SU-DHL-6 (cell line): Measurements from ENCODE around the gene APBA3.

ENCODE experiments used
- H2AFZ ChIP-seq: fragments of 200-600 bp; sonication (generic); 2 replicates; pipeline ENCODE4 v1.6.1; 2014; ENCODE audit warnings: low read depth, mild to moderate bottlenecking, moderate library complexity, mixed read lengths, antibody characterized with exemption, low read length; ENCODE audit not compliant: severe bottlenecking
- H3F3A ChIP-seq: fragments of 200-600 bp; shearing (Covaris generic); 2 replicates; pipeline ENCODE4 v1.6.0; 2016; ENCODE audit warnings: antibody characterized with exemption, mild to moderate bottlenecking; ENCODE audit not compliant: insufficient read depth
- H3K27ac ChIP-seq: fragments of 200-600 bp; sonication (generic); 2 replicates; pipeline ENCODE4 v1.5.1; 2016; ENCODE audit warnings: low read depth, mild to moderate bottlenecking, low read length, moderate library complexity, mixed read lengths
- H3K27me3 ChIP-seq: fragments of 200-600 bp; sonication (generic), shearing (Covaris generic); 2 replicates; pipeline ENCODE4 v1.6.0; 2014; ENCODE audit warnings: mild to moderate bottlenecking, low read length
- H3K36me3 ChIP-seq: fragments of 200-600 bp; sonication (generic); 2 replicates; pipeline ENCODE4 v1.6.1; 2014; ENCODE audit warnings: mild to moderate bottlenecking, low read length, mixed read lengths
- H3K4me2 ChIP-seq: fragments of 300-600, 200-600 bp; shearing (Covaris generic), sonication (generic); 2 replicates; pipeline ENCODE4 v1.6.0; 2014; ENCODE audit warnings: low read length, low read depth, mild to moderate bottlenecking; ENCODE audit not compliant: poor library complexity, severe bottlenecking
- H3K4me3 ChIP-seq: fragments of 200-600 bp; sonication (generic); 2 replicates; pipeline ENCODE4 v1.5.1; 2014; ENCODE audit warnings: antibody characterized with exemption, low read length, mild to moderate bottlenecking, mixed read lengths; ENCODE audit not compliant: insufficient read depth, poor library complexity, severe bottlenecking
- H3K79me2 ChIP-seq: fragments of 200-600 bp; sonication (generic); 2 replicates; pipeline ENCODE4 v1.6.1; 2014; ENCODE audit warnings: mild to moderate bottlenecking, low read length, moderate library complexity; ENCODE audit not compliant: insufficient read depth
- H3K9ac ChIP-seq: fragments of 200-600 bp; sonication (generic); 2 replicates; pipeline ENCODE4 v1.7.0; 2014; ENCODE audit warnings: mild to moderate bottlenecking, low read length
- H3K9me2 ChIP-seq: fragments of 200-600 bp; sonication (generic); replicated peaks from 2 replicates; pipeline ENCODE4 v1.6.1; 2014; ENCODE audit warnings: low read length; ENCODE audit not compliant: insufficient read depth
- H3K9me3 ChIP-seq: fragments of 200-600 bp; sonication (generic); 2 replicates; pipeline ENCODE4 v1.6.1; 2014; ENCODE audit warnings: low read length, mixed read lengths; ENCODE audit not compliant: insufficient read depth
- H4K20me1 ChIP-seq: fragments of 200-600 bp; sonication (generic); 2 replicates; pipeline ENCODE4 v1.6.1; 2014; ENCODE audit warnings: low read depth, mild to moderate bottlenecking, antibody characterized with exemption, low read length, moderate library complexity, mixed read lengths
- EZH2phosphoT487 ChIP-seq: fragments of 200-600 bp; sonication (generic), shearing (Covaris generic); conservative IDR thresholded peaks from 2 replicates; pipeline ENCODE4 v1.6.1; 2018; ENCODE audit warnings: mild to moderate bottlenecking, antibody characterized with exemption, low read length, moderate library complexity, mixed read lengths
- TF ChIP-seq, protein P1 (sequence below): fragments of 200-600 bp; sonication (generic); IDR thresholded peaks from one replicate; pipeline ENCODE4 v1.5.1; 2017; ENCODE audit warnings: antibody characterized with exemption, mild to moderate bottlenecking, low read length, moderate library complexity; ENCODE audit not compliant: insufficient read depth, poor library complexity, severe bottlenecking

Gene APBA3

DNA sequence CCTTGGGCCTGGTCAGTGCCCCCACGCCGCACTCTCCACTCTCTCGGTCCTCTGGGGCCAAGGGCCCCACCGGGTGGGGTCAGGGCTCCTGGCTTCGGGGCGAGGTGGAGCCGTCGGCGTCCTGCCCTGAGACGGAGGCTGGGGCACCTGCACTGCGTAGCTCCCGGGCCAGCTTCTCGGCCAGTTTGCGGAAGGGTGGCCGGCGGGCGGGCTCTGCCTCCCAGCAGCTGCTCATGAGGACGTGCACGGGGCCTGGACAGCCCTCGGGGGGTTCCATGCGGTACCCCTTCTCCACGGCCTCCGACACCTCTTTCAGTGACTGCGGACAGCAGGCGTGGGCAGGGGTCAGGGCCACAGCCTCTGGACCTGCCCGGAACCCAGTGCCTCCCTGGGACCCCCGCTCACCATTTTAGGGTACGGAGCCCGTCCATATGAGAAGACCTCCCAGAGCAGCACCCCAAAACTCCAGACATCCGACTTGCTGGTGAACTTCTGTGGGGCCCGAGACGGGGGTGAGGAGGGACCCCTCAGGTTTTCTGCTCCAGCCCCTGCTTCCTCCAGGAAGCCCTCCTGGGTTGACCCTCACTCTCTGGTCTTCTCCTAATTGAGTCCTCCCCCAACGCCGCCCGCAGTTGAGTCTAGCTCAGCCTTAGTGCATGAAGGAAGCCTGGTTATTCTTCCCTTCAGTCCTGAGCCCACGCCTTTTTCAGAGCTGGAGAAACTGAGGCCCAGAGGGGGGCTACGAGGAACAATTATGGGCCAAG lies 16.8 kb upstream of the APBA3 start:
- Histone ChIP-seq H3K36me3 (no peaks in the 10 kb centered on the region), H3K9me3 (peaks cover 11% of the 10 kb centered on the region; the same call in 1 of the 2 replicates), H3K9me2 (no peaks in the 10 kb centered on the region), H2AFZ (no peak overlapping the region), H3K4me2 (no peak overlapping the region), H3K4me3 (no peak overlapping the region), H3K9ac (no peak overlapping the region), H4K20me1 (no peaks in the 10 kb centered on the region), H3K27ac (no peak overlapping the region), H3K79me2 (no peaks in the 10 kb centered on the region), H3K27me3 (no peaks in the 10 kb centered on the region), H3F3A (no peaks in the 10 kb centered on the region)
- TF ChIP-seq, protein P1, sequence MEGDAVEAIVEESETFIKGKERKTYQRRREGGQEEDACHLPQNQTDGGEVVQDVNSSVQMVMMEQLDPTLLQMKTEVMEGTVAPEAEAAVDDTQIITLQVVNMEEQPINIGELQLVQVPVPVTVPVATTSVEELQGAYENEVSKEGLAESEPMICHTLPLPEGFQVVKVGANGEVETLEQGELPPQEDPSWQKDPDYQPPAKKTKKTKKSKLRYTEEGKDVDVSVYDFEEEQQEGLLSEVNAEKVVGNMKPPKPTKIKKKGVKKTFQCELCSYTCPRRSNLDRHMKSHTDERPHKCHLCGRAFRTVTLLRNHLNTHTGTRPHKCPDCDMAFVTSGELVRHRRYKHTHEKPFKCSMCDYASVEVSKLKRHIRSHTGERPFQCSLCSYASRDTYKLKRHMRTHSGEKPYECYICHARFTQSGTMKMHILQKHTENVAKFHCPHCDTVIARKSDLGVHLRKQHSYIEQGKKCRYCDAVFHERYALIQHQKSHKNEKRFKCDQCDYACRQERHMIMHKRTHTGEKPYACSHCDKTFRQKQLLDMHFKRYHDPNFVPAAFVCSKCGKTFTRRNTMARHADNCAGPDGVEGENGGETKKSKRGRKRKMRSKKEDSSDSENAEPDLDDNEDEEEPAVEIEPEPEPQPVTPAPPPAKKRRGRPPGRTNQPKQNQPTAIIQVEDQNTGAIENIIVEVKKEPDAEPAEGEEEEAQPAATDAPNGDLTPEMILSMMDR, result no peak
- no peak for TF ChIP-seq EZH2phosphoT487

DNA sequence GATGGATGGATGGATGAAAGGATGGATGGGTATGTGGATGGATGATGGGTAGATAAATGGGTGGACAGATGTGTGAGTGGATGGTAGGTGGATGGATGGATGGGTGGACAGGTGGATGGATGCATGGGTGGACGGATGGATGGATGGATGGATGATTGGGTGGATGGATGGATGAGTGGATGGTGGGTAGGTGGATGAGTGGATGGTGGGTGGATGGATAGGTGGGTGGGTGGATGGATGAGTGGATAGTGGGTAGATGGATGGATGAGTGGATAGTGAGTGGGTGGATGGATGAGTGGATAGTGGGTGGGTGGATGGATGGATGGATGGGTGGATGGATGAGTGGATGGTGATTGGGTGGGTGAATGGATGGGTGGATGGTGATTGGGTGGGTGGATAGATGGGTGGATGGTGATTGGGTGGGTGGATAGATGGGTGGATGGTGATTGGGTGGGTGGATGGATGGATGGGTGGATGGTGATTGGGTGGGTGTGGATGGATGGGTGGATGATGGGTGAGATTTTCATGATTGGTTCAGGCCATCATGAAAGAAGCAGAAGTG lies 15.1 kb upstream of the APBA3 start:
- Histone ChIP-seq H3K4me2 (no peak overlapping the region), H3K79me2 (no peaks in the 10 kb centered on the region), H3K27ac (no peak overlapping the region), H3K9ac (no peak overlapping the region), H3K9me2 (no peaks in the 10 kb centered on the region), H4K20me1 (no peaks in the 10 kb centered on the region), H3K9me3 (peaks cover 6% of the 10 kb centered on the region; the same call in 1 of the 2 replicates), H3F3A (no peaks in the 10 kb centered on the region), H3K4me3 (no peak overlapping the region), H3K36me3 (no peaks in the 10 kb centered on the region), H3K27me3 (no peaks in the 10 kb centered on the region), H2AFZ (no peak overlapping the region)
- TF ChIP-seq, protein P1, result no peak
- TF ChIP-seq EZH2phosphoT487, result no peak

DNA sequence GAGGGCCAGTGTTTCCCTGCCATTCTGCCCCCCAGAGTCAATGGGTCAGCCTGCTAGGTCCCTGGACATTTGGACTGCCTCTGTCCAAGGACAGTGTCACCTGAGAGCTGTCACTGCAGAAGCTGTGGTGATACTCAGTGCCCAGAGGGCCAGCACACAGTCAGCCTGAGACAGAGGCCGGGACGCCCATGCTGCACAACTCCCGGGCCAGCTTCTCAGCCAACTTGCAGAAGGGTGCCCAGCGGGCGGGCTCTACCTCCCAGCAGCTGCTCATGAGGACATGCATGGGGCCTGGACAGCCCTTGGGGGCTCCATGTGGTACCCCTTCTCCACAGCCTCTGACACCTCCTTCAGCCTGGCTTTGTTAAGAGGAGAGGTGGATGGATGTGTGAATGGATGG lies 14.3 kb upstream of the APBA3 start:
- Histone ChIP-seq H3K79me2 (no peaks in the 10 kb centered on the region), H2AFZ (no peak overlapping the region), H3K4me2 (no peak overlapping the region), H3K27me3 (no peaks in the 10 kb centered on the region), H3K36me3 (no peaks in the 10 kb centered on the region), H3K27ac (no peak overlapping the region), H4K20me1 (no peaks in the 10 kb centered on the region), H3K9me3 (no peaks in the 10 kb centered on the region), H3K9ac (no peak overlapping the region), H3K9me2 (no peaks in the 10 kb centered on the region), H3K4me3 (no peak overlapping the region), H3F3A (no peaks in the 10 kb centered on the region)
- TF ChIP-seq, protein P1, result no peak
- no peak for TF ChIP-seq EZH2phosphoT487
